RPMI7951 (cell line): ENCODE data around the gene ST8SIA1. TPM values are rescaled to one million over a fixed set of nuclear protein-coding genes. Genes with fewer than 3 reads are reported as not detected.

Experiments
- DNase-seq: peaks from one replicate; pipeline ENCODE4 v3.0.0-alpha.2; 2012; ENCODE audit warnings: low read depth
- total RNA-seq: library from RNA; depleted of rRNA; stranded (reverse); fragments of >200 nt; shearing (Covaris generic); gene quantifications from 2 replicates; pipeline ENCODE4 v1.2.3, GENCODE V29; 2014

Gene ST8SIA1
- total RNA-seq, 1 experiment from 2014 or later: 2.6 TPM

- DNase-seq: no peak
Measured at GRCh38 chr12:22329621-22330020, 4.9 kb downstream of the ST8SIA1 start.

GRCh38 chr12:22325218-22325617 lies 9.3 kb downstream of the ST8SIA1 start:
- DNase-seq: no peak

- DNase-seq: no peak
Measured at GRCh38 chr12:22322091-22322490, 12.4 kb downstream of the ST8SIA1 start.

- peak; percentile 56 for DNase-seq
Measured at GRCh38 chr12:22321638-22322037, 12.9 kb downstream of the ST8SIA1 start.

- DNase-seq: no peak
Measured at GRCh38 chr12:22321018-22321605, 13.4 kb downstream of the ST8SIA1 start.

GRCh38 chr12:22318108-22318737 lies 16.3 kb downstream of the ST8SIA1 start:
- peak; percentile 60 for DNase-seq

- DNase-seq: no peak
Measured at GRCh38 chr12:22313963-22314330, 20.6 kb downstream of the ST8SIA1 start.

- DNase-seq: no peak
Measured at GRCh38 chr12:22313286-22313962, 21.1 kb downstream of the ST8SIA1 start.

GRCh38 chr12:22312336-22312735 lies 22.2 kb downstream of the ST8SIA1 start:
- peak; percentile 89 for DNase-seq

- no peak for DNase-seq
Measured at GRCh38 chr12:22310709-22311108, 23.8 kb downstream of the ST8SIA1 start.

- DNase-seq: no peak
Measured at GRCh38 chr12:22310275-22310674, 24.2 kb downstream of the ST8SIA1 start.

- no peak for DNase-seq
Measured at GRCh38 chr12:22307811-22308210, 26.7 kb downstream of the ST8SIA1 start.

GRCh38 chr12:22306311-22306710 lies 28.2 kb downstream of the ST8SIA1 start:
- no peak for DNase-seq

GRCh38 chr12:22304341-22304740 lies 30.2 kb downstream of the ST8SIA1 start:
- DNase-seq: no peak

- DNase-seq: peak; percentile 36
Measured at GRCh38 chr12:22299294-22299912, 35.1 kb downstream of the ST8SIA1 start.

GRCh38 chr12:22289250-22289649 lies 45.3 kb downstream of the ST8SIA1 start:
- DNase-seq: no peak

- DNase-seq: peak; percentile 47
Measured at GRCh38 chr12:22287776-22288621, 46.5 kb downstream of the ST8SIA1 start.

- no peak for DNase-seq
Measured at GRCh38 chr12:22287101-22287500, 47.4 kb downstream of the ST8SIA1 start.

- peak; percentile 87 for DNase-seq
Measured at GRCh38 chr12:22286569-22286968, 47.9 kb downstream of the ST8SIA1 start.

GRCh38 chr12:22285846-22286245 lies 48.7 kb downstream of the ST8SIA1 start:
- no peak for DNase-seq

- no peak for DNase-seq
Measured at GRCh38 chr12:22284871-22285270, 49.6 kb downstream of the ST8SIA1 start.

GRCh38 chr12:22283508-22283907 lies 51.0 kb downstream of the ST8SIA1 start:
- no peak for DNase-seq
